Measurements from ENCODE around the gene LRRC47.

Gene LRRC47

GRCh38 chr1:3787745-3788605, 8.3 kb downstream of the LRRC47 start:
- in situ Hi-C loops (cut with HindIII; ENCODE audit: low pct_unique_long_range_greater_than_20kb, low sequenced_read_pairs) = no loop called here
- DNase-seq (ENCODE audit: low read depth in 1 of 2, low spot score in 1 of 2) = no peak

DNA sequence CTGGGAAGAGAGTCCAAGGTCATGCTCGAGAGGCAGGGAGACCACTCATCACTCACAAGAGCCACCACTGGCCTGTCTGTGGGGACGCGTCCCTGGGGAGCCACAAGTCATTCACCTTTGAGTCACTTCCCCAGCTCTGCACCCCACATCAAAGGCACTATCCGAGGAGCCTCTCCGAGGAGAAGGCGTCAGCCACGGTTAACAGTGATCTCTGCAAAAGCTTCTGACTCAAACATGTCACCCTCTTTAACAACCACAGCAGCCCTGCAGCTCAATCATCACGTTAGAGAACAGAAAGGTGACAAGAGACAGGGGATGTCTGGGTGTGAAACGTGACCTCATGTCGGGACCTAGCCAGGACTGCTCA, 9.0 kb downstream of the LRRC47 start:
- DNase-seq (ENCODE audit: low read depth in 1 of 2, low spot score in 1 of 2) = no peak
- TF ChIP-seq JUND (IDR thresholded peaks at IDR 0.05; ENCODE audit: low read depth) = no peak
- in situ Hi-C loops (cut with HindIII; ENCODE audit: low pct_unique_long_range_greater_than_20kb, low sequenced_read_pairs) = no loop called here

More at GRCh38 chr1:3787745-3788605, 8.3 kb downstream of the LRRC47 start:
- TF ChIP-seq JUND (IDR thresholded peaks at IDR 0.05; ENCODE audit: low read depth) = no peak

GRCh38 chr1:3786468-3787348, 9.6 kb downstream of the LRRC47 start:
- in situ Hi-C loops (cut with HindIII; ENCODE audit: low pct_unique_long_range_greater_than_20kb, low sequenced_read_pairs) = no loop called here
- TF ChIP-seq JUND (IDR thresholded peaks at IDR 0.05; ENCODE audit: low read depth) = no peak
- no peak for DNase-seq (ENCODE audit: low read depth in 1 of 2, low spot score in 1 of 2)

DNA sequence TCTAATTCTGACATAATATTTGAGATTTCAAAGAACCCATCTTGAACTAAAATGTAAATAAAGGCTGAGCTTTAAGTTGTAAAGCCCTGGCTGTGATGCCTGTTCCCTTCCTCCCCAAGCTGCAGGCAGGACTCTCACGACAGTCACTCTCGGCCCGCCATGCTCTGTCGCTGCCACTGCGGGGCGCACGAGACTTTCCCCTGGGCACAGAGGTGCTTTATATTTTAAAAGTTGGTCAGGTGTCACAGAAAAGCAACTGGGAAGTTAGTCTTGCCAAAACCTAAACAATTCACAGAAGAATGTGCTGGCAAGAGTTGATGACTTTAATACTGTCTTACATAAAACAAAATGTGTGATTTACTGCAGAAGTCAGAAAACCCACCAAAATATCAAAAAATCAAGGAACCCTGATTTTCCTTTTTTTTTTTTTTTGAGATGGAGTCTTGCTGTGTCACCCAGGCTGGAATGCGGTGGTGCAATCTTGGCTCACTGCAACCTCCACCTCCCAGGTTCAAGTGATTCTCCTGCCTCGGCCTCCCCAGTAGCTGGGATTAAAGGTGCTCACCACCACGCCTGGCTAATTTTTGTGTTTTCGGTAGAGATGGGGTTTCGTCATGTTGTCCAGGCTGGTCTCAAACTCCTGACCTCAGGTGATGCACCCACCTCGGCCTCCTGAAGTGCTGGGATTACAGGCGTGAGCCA, 10.7 kb downstream of the LRRC47 start:
- DNase-seq (ENCODE audit: low read depth in 1 of 2, low spot score in 1 of 2) = no peak
- in situ Hi-C loops (cut with HindIII; ENCODE audit: low pct_unique_long_range_greater_than_20kb, low sequenced_read_pairs) = no loop called here
- TF ChIP-seq JUND (IDR thresholded peaks at IDR 0.05; ENCODE audit: low read depth) = no peak

- in situ Hi-C loops (cut with HindIII; ENCODE audit: low pct_unique_long_range_greater_than_20kb, low sequenced_read_pairs) = no loop called here
- DNase-seq (ENCODE audit: low read depth in 1 of 2, low spot score in 1 of 2) = no peak
- no peak for TF ChIP-seq JUND (IDR thresholded peaks at IDR 0.05; ENCODE audit: low read depth)
Observed at GRCh38 chr1:3785045-3785444, 11.3 kb downstream of the LRRC47 start.

- DNase-seq (ENCODE audit: low read depth in 1 of 2, low spot score in 1 of 2) = no peak
- in situ Hi-C loops (cut with HindIII; ENCODE audit: low pct_unique_long_range_greater_than_20kb, low sequenced_read_pairs) = no loop called here
- no peak for TF ChIP-seq JUND (IDR thresholded peaks at IDR 0.05; ENCODE audit: low read depth)
Observed at GRCh38 chr1:3783651-3784474, 12.4 kb downstream of the LRRC47 start.

GRCh38 chr1:3780901-3781300, 15.4 kb downstream of the LRRC47 start:
- no peak for DNase-seq (ENCODE audit: low read depth in 1 of 2, low spot score in 1 of 2)
- in situ Hi-C loops (cut with HindIII; ENCODE audit: low pct_unique_long_range_greater_than_20kb, low sequenced_read_pairs) = no loop called here
- TF ChIP-seq JUND (IDR thresholded peaks at IDR 0.05; ENCODE audit: low read depth) = no peak

- DNase-seq (ENCODE audit: low read depth in 1 of 2, low spot score in 1 of 2) = no peak
- in situ Hi-C loops (cut with HindIII; ENCODE audit: low pct_unique_long_range_greater_than_20kb, low sequenced_read_pairs) = no loop called here
- no peak for TF ChIP-seq JUND (IDR thresholded peaks at IDR 0.05; ENCODE audit: low read depth)
Observed at GRCh38 chr1:3779912-3780416, 16.3 kb downstream of the LRRC47 start.

GRCh38 chr1:3779265-3779911, 16.9 kb downstream of the LRRC47 start:
- in situ Hi-C loops (cut with HindIII; ENCODE audit: low pct_unique_long_range_greater_than_20kb, low sequenced_read_pairs) = no loop called here
- no peak for TF ChIP-seq JUND (IDR thresholded peaks at IDR 0.05; ENCODE audit: low read depth)
- DNase-seq (ENCODE audit: low read depth in 1 of 2, low spot score in 1 of 2) = no peak

DNA sequence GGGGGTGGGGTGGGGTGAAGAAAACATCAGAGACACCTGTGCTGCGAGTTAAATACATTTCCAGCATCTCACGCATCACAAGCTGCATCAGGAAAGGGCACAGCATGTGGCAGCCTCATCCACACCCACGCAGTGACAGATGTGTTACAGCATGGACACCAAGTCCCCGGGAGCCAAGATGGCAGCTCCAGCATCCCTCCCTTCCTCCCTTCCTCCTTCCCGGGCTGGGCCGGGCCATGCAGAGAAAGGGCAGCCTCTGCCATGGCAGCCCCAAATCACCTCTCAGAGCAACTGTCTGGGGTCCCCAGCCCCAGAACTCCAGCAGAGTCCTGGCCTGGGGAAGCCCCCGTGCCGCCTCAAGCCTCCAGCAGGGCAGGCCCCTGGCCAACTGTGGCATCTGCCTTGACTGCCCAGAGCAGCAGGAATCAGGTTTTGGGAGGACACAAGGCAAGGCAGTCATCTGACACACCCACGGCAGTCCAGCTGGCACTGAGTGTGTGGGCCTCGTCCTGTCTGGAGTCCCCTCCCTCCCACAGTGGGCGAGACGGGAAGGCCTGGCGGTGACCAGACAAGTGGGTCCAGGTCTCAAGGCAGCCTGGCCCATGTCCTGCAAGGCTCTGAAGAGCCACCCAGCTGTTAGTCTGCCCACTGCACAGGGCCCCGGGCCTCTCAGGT, 17.6 kb downstream of the LRRC47 start:
- TF ChIP-seq JUND (IDR thresholded peaks at IDR 0.05; ENCODE audit: low read depth) = no peak
- in situ Hi-C loops (cut with HindIII; ENCODE audit: low pct_unique_long_range_greater_than_20kb, low sequenced_read_pairs) = no loop called here
- DNase-seq (ENCODE audit: low read depth in 1 of 2, low spot score in 1 of 2) = no peak
